A673 (cell line): ENCODE measurements around the gene CS. TPM values are rescaled to one million over a fixed set of nuclear protein-coding genes. Genes with fewer than 3 reads are reported as not detected.

ENCODE experiments used
- BruUV-seq: library from RNA; stranded (reverse); fragments of 400-500 nt; replicated peaks from 2 replicates; lab custom pipeline; 2021; lab: Mats Ljungman, UMichigan
- CTCF ChIA-PET: fragments of 300-600 bp; sonication (Branson Sonifier 250); formaldehyde crosslinking; loops from one replicate; lab custom pipeline; 2022; ENCODE audit warnings: antibody characterized with exemption; lab: Charles Lee
- POLR2A ChIA-PET: fragments of 300-600 bp; sonication (Branson Sonifier 250); formaldehyde crosslinking; loops from one replicate; lab custom pipeline; 2022; ENCODE audit warnings: antibody characterized with exemption; ENCODE audit not compliant: low non-redundant PET; lab: Charles Lee
- DNase-seq: peaks from one replicate; pipeline ENCODE4 v3.0.0-alpha.2; 2015; ENCODE audit warnings: low spot score
- H3K27ac ChIP-seq: fragments of 200-600 bp; sonication (generic); 2 replicates; pipeline ENCODE4 v1.5.1; 2016; ENCODE audit warnings: mixed run types, low read depth, mild to moderate bottlenecking, mixed read lengths, antibody characterized with exemption, low read length; ENCODE audit not compliant: poor library complexity, severe bottlenecking
- H3K27me3 ChIP-seq: fragments of 200-600 bp; sonication (generic); replicated peaks from 2 replicates; pipeline ENCODE4 v1.6.1; 2017; ENCODE audit warnings: mixed run types, low read depth, mild to moderate bottlenecking, mixed read lengths, antibody characterized with exemption, low read length; ENCODE audit not compliant: insufficient read depth, poor library complexity
- H3K36me3 ChIP-seq: fragments of 200-600 bp; sonication (generic); 2 replicates; pipeline ENCODE4 v1.6.1; 2016; ENCODE audit warnings: mixed run types, mild to moderate bottlenecking, mixed read lengths, antibody characterized with exemption, low read length; ENCODE audit not compliant: insufficient read depth, poor library complexity, severe bottlenecking
- H3K4me1 ChIP-seq: fragments of 200-600 bp; sonication (generic); 2 replicates; pipeline ENCODE4 v1.6.1; 2017; ENCODE audit warnings: mixed run types, mild to moderate bottlenecking, mixed read lengths, antibody characterized with exemption, low read length; ENCODE audit not compliant: insufficient read depth, poor library complexity, severe bottlenecking
- H3K4me3 ChIP-seq: fragments of 200-600 bp; sonication (generic); 2 replicates; pipeline ENCODE4 v1.5.1; 2016; ENCODE audit warnings: low read depth, mixed run types, mild to moderate bottlenecking, mixed read lengths, low read length; ENCODE audit not compliant: poor library complexity, severe bottlenecking
- H3K9me3 ChIP-seq: fragments of 200-600 bp; sonication (generic); 2 replicates; pipeline ENCODE4 v1.6.1; 2016; ENCODE audit warnings: mixed run types, low read depth, mild to moderate bottlenecking, mixed read lengths, antibody characterized with exemption, low read length; ENCODE audit not compliant: poor library complexity, severe bottlenecking
- EZH2 ChIP-seq: fragments of 200-600 bp; sonication (generic); IDR thresholded peaks from 2 replicates; pipeline ENCODE4 v1.6.1; 2017; ENCODE audit warnings: borderline replicate concordance, low read depth, mild to moderate bottlenecking, mixed read lengths, antibody characterized with exemption, low read length; ENCODE audit not compliant: poor library complexity, severe bottlenecking
- intact Hi-C: fragments of 100-400 bp; cut with micrococcal nuclease; formaldehyde crosslinking; loops from one replicate; pipeline ENCODE4 v1.10.0; 2022; ENCODE audit not compliant: unreplicated experiment
- total RNA-seq: library from RNA; stranded (reverse); gene quantifications from 2 replicates; pipeline ENCODE4 v1.2.3, GENCODE V29; 2021
- TF ChIP-seq, protein P1 (sequence below): fragments of 300-800, 200-600 bp; sonication (generic); conservative IDR thresholded peaks from 2 replicates; pipeline ENCODE4 v1.5.1; 2017; ENCODE audit warnings: low read depth, mild to moderate bottlenecking, antibody characterized with exemption, low read length, moderate library complexity, mixed read lengths

Gene CS
- total RNA-seq, 1 experiment from 2014 or later = 448 TPM

DNA sequence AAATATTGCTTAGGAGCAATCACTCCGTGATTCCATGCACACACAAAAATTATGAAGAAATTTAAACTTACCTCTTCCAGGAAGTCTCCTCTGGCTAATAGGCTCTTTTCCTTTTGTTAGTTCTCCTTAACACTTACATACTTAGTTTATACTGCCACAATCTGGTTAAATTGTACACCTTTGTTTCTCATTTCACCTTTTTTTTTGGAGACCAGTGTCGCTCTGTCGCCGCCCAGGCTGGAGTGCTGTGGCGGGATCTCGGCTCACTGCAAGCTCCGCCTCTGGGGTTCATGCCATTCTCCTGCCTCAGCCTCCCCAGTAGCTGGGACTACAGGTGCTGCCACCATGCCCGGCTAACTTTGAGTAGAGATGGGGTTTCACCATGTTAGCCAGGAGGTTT, 39.8 kb downstream of the CS start:
- CTCF ChIA-PET = no interaction called here
- Histone ChIP-seq H3K27ac (no peak overlapping the region), H3K36me3 (peaks cover 17% of the 10 kb centered on the region), H3K4me3 (no peak overlapping the region), H3K9me3 (no peaks in the 10 kb centered on the region), H3K4me1 (peaks cover 20% of the 10 kb centered on the region), H3K27me3 (no peaks in the 10 kb centered on the region)
- no TSS peak for BruUV-seq
- TF ChIP-seq, protein P1, sequence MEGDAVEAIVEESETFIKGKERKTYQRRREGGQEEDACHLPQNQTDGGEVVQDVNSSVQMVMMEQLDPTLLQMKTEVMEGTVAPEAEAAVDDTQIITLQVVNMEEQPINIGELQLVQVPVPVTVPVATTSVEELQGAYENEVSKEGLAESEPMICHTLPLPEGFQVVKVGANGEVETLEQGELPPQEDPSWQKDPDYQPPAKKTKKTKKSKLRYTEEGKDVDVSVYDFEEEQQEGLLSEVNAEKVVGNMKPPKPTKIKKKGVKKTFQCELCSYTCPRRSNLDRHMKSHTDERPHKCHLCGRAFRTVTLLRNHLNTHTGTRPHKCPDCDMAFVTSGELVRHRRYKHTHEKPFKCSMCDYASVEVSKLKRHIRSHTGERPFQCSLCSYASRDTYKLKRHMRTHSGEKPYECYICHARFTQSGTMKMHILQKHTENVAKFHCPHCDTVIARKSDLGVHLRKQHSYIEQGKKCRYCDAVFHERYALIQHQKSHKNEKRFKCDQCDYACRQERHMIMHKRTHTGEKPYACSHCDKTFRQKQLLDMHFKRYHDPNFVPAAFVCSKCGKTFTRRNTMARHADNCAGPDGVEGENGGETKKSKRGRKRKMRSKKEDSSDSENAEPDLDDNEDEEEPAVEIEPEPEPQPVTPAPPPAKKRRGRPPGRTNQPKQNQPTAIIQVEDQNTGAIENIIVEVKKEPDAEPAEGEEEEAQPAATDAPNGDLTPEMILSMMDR = no peak
- TF ChIP-seq EZH2 = no peak
- POLR2A ChIA-PET = no interaction called here
- intact Hi-C loops = no loop called here
- no peak for DNase-seq

DNA sequence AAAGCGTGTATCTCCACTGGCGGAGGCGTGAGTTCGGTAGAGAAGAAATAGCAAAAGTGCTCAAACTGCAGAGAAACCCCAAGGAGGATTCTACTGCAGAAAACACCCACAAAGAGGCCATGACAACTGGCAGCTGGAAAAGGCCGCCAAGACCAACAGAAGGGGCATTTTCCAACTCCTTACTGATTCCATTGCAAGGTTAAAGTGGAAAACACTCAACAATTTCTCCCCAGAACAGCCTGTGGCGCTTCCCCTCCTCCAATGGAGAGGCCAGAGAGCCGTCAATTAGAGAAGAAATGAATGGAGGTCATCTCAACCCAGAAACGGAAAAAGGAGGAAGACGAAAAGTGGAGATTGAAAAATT, 41.3 kb downstream of the CS start:
- CTCF ChIA-PET = interaction anchor here (1.2 kb wide), 1 partner anchor 70 kb away, joined by 3 read pairs; the partner anchor contains the start of gene SMARCC2
- DNase-seq = no peak
- TF ChIP-seq, protein P1 = no peak
- no peak for TF ChIP-seq EZH2
- peaks cover 20% of the 10 kb centered on the region for H3K4me1 ChIP-seq
- intact Hi-C loops = loop anchor here (1.0 to 5.0 kb wide), 2 partner anchors 37 to 66 kb away; partner anchors contain the start of genes NABP2 and RNF41
- peak overlapping the region; percentile 91 for H3K27ac ChIP-seq
- peaks cover 33% of the 10 kb centered on the region for H3K36me3 ChIP-seq
- H3K4me3 ChIP-seq = peak overlapping the region; percentile 99
- POLR2A ChIA-PET = no interaction called here
- H3K27me3 ChIP-seq = no peaks in the 10 kb centered on the region
- no TSS peak for BruUV-seq
- no peaks in the 10 kb centered on the region for H3K9me3 ChIP-seq

DNA sequence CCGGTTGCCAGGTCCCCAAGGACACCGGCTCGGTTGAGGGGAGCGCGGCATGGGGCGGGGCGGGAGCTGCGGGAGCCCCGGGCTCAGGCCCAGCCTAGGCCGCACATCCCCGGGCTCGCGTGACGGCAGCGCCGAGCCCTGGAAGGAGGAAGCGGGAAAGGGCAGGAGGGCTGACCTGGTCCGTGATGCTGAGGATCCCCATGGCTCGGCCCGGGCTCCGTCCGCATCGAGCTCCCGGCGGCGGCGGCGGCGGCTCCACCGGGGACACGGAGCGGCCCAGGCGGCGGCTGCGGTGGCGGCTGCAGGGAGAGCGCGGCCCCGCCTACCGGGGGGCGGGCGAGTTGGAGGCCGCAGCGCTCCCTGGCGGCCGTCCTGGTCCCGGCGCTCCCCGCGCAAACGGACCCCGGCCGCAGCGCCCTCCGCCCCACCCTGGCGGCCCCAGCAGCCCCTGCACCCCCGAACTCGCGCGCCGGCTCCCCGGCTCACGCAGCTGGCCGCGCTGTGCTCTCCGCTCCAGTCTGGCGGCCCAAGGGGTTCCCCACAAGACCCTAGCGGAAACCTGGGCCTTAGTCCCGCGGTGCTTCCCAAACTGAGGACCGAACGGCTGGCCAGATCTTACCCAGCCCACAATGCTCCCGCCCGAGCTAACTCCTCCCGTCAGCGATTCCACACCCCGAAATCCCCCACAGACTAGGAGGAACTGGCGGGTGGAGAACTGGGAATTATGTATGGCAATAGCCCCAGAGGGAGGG, 41.9 kb downstream of the CS start, which contains the start of gene ANKRD52:
ANKRD52 (minus strand) TSS at position 317 of the 752 bp plus-strand sequence; CDS start at position 202, 115 bp downstream.
- intact Hi-C loops = loop anchor here (1.0 to 5.0 kb wide), 2 partner anchors 36 to 65 kb away; partner anchors contain the start of genes NABP2 and RNF41
- H3K36me3 ChIP-seq = peaks cover 39% of the 10 kb centered on the region

More for the DNA sequence above, 41.9 kb downstream of the CS start, which contains the start of gene ANKRD52:
- H3K4me1 ChIP-seq = peaks cover 20% of the 10 kb centered on the region
- no peaks in the 10 kb centered on the region for H3K27me3 ChIP-seq
- TF ChIP-seq, protein P1 = peak; percentile 54; the same call in 1 of the 2 replicates
- no peak for TF ChIP-seq EZH2
- peak within 1 kb of the TSS; percentile 91 for H3K27ac ChIP-seq
- H3K9me3 ChIP-seq = no peaks in the 10 kb centered on the region
- peak; percentile 89 for DNase-seq
- peak within 1 kb of the TSS; percentile 99 for H3K4me3 ChIP-seq
- no TSS peak for BruUV-seq
- CTCF ChIA-PET = interaction anchor here (0.6 to 1.2 kb wide), 3 partner anchors 9 to 69 kb away, joined by 3 read pairs; partner anchors contain the start of genes COQ10A and SMARCC2
- POLR2A ChIA-PET = no interaction called here
